Central memory CD8-positive, alpha-beta T cell (primary cell): ENCODE results near the gene SGIP1.

Experiments
- ATAC-seq: fragments of 150-1000 bp; cut with Tn5 transposase; replicated peaks from 2 replicates; pipeline ENCODE4 v1.10.0; 2022; ENCODE audit warnings: mild to moderate bottlenecking, moderate FRiP score, moderate number of reproducible peaks; ENCODE audit not compliant: poor library complexity, severe bottlenecking; ENCODE audit errors: extremely low read depth
- DNase-seq, 2 donors: peaks; one replicate each; pipeline ENCODE4 v3.0.0; 2021; ENCODE audit warnings: low spot score in 2 of 2
- H3K27ac Mint-ChIP-seq: one replicate; pipeline ENCODE4 v1.8.0; 2022; ENCODE audit warnings: low read depth, mild to moderate bottlenecking, moderate library complexity, mixed read lengths
- H3K27me3 Mint-ChIP-seq: one replicate; pipeline ENCODE4 v1.8.0; 2022; ENCODE audit warnings: mixed read lengths
- H3K36me3 Mint-ChIP-seq: one replicate; pipeline ENCODE4 v1.8.0; 2022; ENCODE audit warnings: mild to moderate bottlenecking, moderate library complexity, mixed read lengths; ENCODE audit not compliant: insufficient read depth
- H3K4me1 Mint-ChIP-seq: one replicate; pipeline ENCODE4 v1.8.0; 2022; ENCODE audit warnings: mixed read lengths
- H3K4me3 Mint-ChIP-seq: one replicate; pipeline ENCODE4 v1.8.0; 2022; ENCODE audit warnings: mild to moderate bottlenecking, moderate library complexity, mixed read lengths
- H3K9me3 Mint-ChIP-seq: one replicate; pipeline ENCODE4 v1.8.0; 2022; ENCODE audit warnings: mixed read lengths

SGIP1 gene, protein sequence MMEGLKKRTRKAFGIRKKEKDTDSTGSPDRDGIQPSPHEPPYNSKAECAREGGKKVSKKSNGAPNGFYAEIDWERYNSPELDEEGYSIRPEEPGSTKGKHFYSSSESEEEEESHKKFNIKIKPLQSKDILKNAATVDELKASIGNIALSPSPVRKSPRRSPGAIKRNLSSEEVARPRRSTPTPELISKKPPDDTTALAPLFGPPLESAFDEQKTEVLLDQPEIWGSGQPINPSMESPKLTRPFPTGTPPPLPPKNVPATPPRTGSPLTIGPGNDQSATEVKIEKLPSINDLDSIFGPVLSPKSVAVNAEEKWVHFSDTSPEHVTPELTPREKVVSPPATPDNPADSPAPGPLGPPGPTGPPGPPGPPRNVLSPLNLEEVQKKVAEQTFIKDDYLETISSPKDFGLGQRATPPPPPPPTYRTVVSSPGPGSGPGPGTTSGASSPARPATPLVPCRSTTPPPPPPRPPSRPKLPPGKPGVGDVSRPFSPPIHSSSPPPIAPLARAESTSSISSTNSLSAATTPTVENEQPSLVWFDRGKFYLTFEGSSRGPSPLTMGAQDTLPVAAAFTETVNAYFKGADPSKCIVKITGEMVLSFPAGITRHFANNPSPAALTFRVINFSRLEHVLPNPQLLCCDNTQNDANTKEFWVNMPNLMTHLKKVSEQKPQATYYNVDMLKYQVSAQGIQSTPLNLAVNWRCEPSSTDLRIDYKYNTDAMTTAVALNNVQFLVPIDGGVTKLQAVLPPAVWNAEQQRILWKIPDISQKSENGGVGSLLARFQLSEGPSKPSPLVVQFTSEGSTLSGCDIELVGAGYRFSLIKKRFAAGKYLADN

DNA sequence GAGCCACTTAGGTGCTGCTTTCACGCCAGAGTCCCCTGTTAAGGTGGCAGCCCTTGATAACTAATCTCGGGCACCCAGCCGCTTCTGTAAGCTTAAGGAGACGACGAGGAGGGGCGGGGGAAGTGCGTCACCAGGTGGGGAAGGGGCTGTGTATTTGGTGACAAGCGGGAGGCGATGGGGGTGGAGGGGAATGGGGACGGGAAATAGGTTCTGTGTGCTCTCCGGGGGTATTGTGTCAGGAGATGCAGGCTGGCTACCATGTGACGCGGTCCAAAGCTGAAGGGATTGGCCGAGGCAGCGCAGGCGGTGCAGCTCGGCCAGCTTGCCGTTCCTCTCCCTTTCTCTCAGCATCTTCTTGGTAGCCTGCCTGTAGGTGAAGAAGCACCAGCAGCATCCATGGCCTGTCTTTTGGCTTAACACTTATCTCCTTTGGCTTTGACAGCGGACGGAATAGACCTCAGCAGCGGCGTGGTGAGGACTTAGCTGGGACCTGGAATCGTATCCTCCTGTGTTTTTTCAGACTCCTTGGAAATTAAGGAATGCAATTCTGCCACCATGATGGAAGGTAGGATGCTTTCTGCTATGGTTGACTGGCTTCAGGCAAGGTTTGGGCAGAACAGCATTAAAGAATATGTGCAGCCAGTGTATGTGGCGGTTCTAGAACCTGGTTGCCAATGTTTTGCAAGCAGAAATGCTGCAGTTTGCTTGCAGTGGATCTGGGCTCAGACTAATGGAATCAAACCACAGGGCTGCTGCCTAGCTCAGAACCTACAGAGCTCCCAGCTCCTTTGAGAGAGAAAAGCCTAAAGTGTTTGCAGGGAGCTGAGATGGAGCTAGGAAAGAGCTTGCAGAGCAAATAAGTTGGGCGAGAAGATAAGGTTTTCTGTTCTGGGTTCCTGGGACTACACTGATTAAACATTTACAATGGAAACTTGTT, at the start of gene SGIP1:
Gene SGIP1 (plus strand): TSS at position 350 of the 937 bp plus-strand sequence. CDS start 206 bp downstream, at position 556.
- Mint-ChIP-seq H3K27me3 (peaks cover 77% of the 10 kb centered on the region), H3K9me3 (no peaks in the 10 kb centered on the region), H3K4me3 (peak within 1 kb of the TSS; percentile 17), H3K36me3 (no peaks in the 10 kb centered on the region), H3K4me1 (peaks cover 16% of the 10 kb centered on the region), H3K27ac (no peak within 1 kb of the TSS)
- DNase-seq (no peak), ATAC-seq (no peak)

- H3K36me3 Mint-ChIP-seq: no peaks in the 10 kb centered on the region
- no peak for DNase-seq
- ATAC-seq: no peak
- H3K9me3 Mint-ChIP-seq: no peaks in the 10 kb centered on the region
- H3K4me3 Mint-ChIP-seq: no peak overlapping the region
- H3K27me3 Mint-ChIP-seq: peaks cover 14% of the 10 kb centered on the region
- no peaks in the 10 kb centered on the region for H3K4me1 Mint-ChIP-seq
- no peak overlapping the region for H3K27ac Mint-ChIP-seq
These were observed 44.8 kb upstream of the SGIP1 start for GRCh38 chr1:66489151-66489550.

DNA sequence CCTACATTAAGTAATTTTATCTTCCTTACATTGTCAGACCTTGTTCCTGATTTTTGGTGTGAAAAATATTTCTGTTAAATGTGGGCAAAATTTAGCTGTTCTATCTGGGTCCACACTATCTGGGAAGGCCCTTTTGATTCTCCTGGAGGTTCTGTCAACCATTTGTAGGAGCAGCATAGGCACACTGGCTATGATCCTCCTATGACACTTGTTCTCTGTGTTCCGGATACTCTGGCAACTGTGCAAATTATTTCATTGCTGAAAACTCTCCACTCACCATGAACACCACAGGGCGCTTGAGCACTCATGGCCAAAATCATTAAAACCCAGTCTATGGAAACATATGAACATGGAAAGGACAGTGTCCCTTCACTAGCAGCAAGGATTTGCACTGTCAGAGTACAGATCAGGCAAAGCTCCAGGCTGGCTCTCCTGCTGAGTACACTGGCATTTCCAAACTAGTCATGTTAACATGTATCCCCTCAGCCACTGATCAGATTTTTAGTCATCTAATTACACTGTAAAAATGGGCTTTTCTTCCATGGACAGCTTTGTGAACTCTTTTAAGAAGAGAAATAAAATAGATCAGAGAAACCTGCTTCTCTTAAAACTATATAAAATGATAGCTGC, 43.9 kb upstream of the SGIP1 start:
- no peak for DNase-seq
- Mint-ChIP-seq H3K9me3 (no peaks in the 10 kb centered on the region), H3K27ac (no peak overlapping the region), H3K27me3 (peaks cover 14% of the 10 kb centered on the region), H3K36me3 (no peaks in the 10 kb centered on the region), H3K4me1 (no peaks in the 10 kb centered on the region), H3K4me3 (no peak overlapping the region)
- no peak for ATAC-seq

DNA sequence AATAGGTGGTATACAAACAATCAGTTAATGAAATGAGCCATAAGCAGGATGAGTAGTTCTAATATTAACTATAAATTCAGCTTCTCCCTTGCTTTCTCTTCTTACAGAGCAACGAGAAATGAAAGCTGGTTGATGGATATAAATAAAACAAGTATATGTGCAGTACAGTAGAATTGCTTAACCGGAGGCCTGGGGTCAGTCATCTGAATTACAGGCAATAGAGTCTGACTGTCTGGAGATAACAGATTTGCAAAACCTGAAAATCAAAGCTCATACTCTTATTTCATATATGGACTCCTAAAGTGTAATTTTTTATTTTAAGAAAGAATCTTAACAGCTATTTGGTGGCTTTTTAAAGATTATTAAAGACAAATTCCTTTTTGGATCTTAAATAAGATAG, 43.1 kb upstream of the SGIP1 start:
- Mint-ChIP-seq H3K4me1 (no peaks in the 10 kb centered on the region), H3K27me3 (peaks cover 19% of the 10 kb centered on the region), H3K36me3 (no peaks in the 10 kb centered on the region), H3K27ac (no peak overlapping the region), H3K4me3 (no peak overlapping the region), H3K9me3 (no peaks in the 10 kb centered on the region)
- ATAC-seq: no peak
- no peak for DNase-seq

GRCh38 chr1:66492424-66492823, 41.5 kb upstream of the SGIP1 start:
- H3K27me3 Mint-ChIP-seq: peaks cover 35% of the 10 kb centered on the region

GRCh38 chr1:66493731-66494130, 40.2 kb upstream of the SGIP1 start:
- no peak for DNase-seq
- H3K4me1 Mint-ChIP-seq: no peaks in the 10 kb centered on the region
- ATAC-seq: no peak
- H3K4me3 Mint-ChIP-seq: no peak overlapping the region
- H3K36me3 Mint-ChIP-seq: peaks cover under 1% of the 10 kb centered on the region
- peaks cover 48% of the 10 kb centered on the region for H3K27me3 Mint-ChIP-seq
- no peaks in the 10 kb centered on the region for H3K9me3 Mint-ChIP-seq
- H3K27ac Mint-ChIP-seq: no peak overlapping the region

More at GRCh38 chr1:66492424-66492823, 41.5 kb upstream of the SGIP1 start:
- Mint-ChIP-seq H3K4me3 (no peak overlapping the region), H3K36me3 (no peaks in the 10 kb centered on the region), H3K9me3 (no peaks in the 10 kb centered on the region), H3K4me1 (no peaks in the 10 kb centered on the region), H3K27ac (no peak overlapping the region)
- no peak for DNase-seq
- ATAC-seq: no peak

DNA sequence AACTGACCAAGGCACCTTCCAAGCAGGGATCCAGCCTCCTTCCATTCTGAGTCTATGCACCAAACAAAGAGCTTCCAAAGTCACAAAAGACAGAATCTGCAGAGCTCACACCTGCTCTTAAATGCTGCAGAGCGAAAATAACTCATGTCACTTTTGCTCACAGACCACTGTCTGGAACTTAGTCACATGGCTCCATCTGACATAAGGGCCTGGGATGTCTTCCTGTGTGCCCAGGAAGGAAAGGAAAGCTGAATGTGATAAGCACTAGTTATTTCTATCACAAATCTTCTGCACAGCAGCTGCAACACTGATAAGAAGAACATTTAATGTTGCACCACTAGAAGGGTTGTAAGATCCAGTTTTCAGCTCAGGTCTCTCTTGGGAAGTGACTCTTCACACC, 39.5 kb upstream of the SGIP1 start:
- H3K27ac Mint-ChIP-seq: no peak overlapping the region

DNA sequence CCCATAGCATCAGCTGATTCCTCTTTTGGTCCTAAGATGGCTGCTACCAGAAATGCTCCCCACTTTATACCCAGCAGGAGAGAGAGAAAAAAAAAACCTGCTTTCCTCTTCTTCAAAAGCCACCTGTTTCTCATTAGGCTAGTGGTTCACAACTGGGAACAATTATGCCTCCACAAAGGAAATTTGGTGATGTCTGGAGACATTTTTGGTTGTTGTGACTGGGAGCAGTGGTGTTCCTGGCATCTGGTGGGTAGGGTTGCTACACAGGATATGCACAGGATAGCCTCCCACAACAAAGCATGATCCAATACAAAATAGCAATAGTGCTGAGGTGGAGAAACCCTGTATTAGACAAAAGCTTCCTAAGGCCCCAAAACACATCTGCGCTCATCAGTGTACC, 38.5 kb upstream of the SGIP1 start:
- Mint-ChIP-seq H3K36me3 (peaks cover 2% of the 10 kb centered on the region), H3K4me3 (no peak overlapping the region), H3K27ac (no peak overlapping the region), H3K4me1 (no peaks in the 10 kb centered on the region), H3K9me3 (no peaks in the 10 kb centered on the region), H3K27me3 (peaks cover 66% of the 10 kb centered on the region)
- ATAC-seq: no peak
- no peak for DNase-seq

More for the DNA sequence above, 39.5 kb upstream of the SGIP1 start:
- H3K9me3 Mint-ChIP-seq: no peaks in the 10 kb centered on the region
- H3K4me3 Mint-ChIP-seq: no peak overlapping the region
- ATAC-seq: no peak
- DNase-seq: no peak
- peaks cover 56% of the 10 kb centered on the region for H3K27me3 Mint-ChIP-seq
- no peaks in the 10 kb centered on the region for H3K4me1 Mint-ChIP-seq
- H3K36me3 Mint-ChIP-seq: peaks cover 2% of the 10 kb centered on the region

- no peak for ATAC-seq
- Mint-ChIP-seq H3K27me3 (peaks cover 73% of the 10 kb centered on the region), H3K36me3 (peaks cover 2% of the 10 kb centered on the region), H3K4me1 (no peaks in the 10 kb centered on the region), H3K27ac (no peak overlapping the region), H3K4me3 (no peak overlapping the region), H3K9me3 (no peaks in the 10 kb centered on the region)
- no peak for DNase-seq
These were observed 36.0 kb upstream of the SGIP1 start for GRCh38 chr1:66497910-66498309.

DNA sequence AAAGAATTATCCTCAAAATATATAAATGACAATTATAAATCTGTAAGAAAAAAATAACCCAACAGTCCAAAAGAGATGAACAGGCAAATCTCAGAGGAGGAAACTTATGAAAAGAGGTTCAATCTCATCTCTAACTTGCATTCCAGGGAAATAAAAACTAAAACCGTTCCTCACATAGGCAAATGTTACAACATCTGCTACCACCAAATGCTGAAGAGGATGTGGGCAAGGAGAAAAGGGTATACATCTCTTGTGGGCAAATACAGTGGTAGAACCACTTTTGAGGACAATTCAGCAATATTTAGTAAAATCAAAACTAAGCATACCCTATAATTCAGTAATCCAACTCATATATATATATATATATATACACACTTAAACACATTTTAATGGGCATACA, 33.7 kb upstream of the SGIP1 start:
- no peak overlapping the region for H3K4me3 Mint-ChIP-seq

DNA sequence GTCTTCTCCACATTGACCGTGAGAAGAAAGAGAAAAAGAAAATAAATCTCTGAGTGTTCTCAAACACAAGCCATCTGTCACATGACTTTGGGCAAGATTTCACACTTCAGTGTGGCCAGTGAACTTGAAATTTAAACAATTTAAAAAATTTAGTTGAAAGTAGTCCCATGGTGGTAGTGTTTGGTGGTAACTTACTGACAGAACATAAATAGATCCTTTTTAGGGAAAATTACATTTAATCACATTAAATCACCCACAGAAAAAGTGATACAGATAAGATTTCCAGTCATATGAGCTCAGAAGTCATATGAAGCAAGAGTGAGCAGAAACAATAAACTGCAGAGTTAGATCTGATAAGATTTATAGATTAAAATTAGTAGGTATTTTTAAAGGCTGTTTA, 31.9 kb upstream of the SGIP1 start:
- ATAC-seq (no peak), DNase-seq (no peak)
- no peaks in the 10 kb centered on the region for H3K4me1 Mint-ChIP-seq
- no peak overlapping the region for H3K4me3 Mint-ChIP-seq
- H3K36me3 Mint-ChIP-seq: peaks cover 2% of the 10 kb centered on the region
- no peaks in the 10 kb centered on the region for H3K9me3 Mint-ChIP-seq
- H3K27me3 Mint-ChIP-seq: peaks cover 61% of the 10 kb centered on the region
- H3K27ac Mint-ChIP-seq: no peak overlapping the region

More for the DNA sequence above, 33.7 kb upstream of the SGIP1 start:
- Mint-ChIP-seq H3K27ac (no peak overlapping the region), H3K4me1 (no peaks in the 10 kb centered on the region), H3K36me3 (peaks cover 2% of the 10 kb centered on the region), H3K27me3 (peaks cover 69% of the 10 kb centered on the region), H3K9me3 (no peaks in the 10 kb centered on the region)
- DNase-seq (no peak), ATAC-seq (no peak)
